ENCODE results near the gene FCGR3A.
"Not testable (repeated sequence)": the region's sequence is repeated elsewhere in the genome, so short reads cannot be mapped to it uniquely, and the experiment has no call there.

GRCh38 chr1:161560960-161561715, 11.5 kb upstream of the FCGR3A start:
- TF ChIP-seq CTCF, EZH2 (IDR thresholded peaks at IDR 0.05): not testable (repeated sequence)

All from neural progenitor cell (in vitro differentiated cells).